ENCODE data around the gene KLF13.
"Not testable (repeated sequence)": the region's sequence is repeated elsewhere in the genome, so short reads cannot be mapped to it uniquely, and the experiment has no call there.

Gene KLF13

DNA sequence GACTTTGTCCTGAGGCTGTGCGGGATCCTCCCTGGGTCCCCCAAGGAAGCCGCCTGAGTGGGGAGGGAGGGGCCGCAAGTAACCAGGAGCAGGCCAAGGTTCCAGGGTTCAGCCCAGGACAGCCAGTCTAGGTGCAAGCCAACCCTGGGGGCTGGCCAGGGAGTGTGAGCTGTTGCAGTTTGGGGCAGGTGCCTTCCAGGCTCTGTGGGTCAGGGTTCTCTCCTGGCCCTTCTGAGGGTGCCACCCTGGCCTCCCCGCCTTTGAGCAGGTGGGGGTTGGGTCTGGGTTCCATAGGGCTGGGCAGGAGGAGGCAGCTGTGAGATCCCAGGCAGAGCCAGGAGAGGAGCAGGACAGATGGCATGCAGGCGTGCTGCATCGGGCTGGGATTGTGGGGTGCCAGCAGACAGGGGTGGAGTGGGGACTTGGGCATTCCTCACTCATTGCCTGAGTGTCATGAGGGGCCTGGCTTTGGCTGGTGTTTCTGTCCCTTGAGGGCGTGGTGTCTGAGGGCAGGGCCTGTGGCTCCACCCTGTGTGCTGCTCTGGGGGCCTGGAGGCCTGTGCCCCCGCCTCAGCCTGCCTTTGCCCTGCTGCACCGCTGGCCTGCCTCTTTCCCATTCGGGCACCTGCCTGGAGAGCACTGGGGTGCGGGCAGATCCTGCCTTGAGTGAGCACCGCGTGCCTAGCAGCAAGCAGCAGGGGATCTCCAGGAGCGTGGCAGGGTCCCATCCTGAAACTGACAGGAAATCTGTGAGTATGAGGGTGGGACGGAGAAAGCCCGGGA lies 18.4 kb downstream of the KLF13 start:
- no peak for DNase-seq (ENCODE audit: low read depth in 2 of 2, low spot score in 1 of 2)

DNA sequence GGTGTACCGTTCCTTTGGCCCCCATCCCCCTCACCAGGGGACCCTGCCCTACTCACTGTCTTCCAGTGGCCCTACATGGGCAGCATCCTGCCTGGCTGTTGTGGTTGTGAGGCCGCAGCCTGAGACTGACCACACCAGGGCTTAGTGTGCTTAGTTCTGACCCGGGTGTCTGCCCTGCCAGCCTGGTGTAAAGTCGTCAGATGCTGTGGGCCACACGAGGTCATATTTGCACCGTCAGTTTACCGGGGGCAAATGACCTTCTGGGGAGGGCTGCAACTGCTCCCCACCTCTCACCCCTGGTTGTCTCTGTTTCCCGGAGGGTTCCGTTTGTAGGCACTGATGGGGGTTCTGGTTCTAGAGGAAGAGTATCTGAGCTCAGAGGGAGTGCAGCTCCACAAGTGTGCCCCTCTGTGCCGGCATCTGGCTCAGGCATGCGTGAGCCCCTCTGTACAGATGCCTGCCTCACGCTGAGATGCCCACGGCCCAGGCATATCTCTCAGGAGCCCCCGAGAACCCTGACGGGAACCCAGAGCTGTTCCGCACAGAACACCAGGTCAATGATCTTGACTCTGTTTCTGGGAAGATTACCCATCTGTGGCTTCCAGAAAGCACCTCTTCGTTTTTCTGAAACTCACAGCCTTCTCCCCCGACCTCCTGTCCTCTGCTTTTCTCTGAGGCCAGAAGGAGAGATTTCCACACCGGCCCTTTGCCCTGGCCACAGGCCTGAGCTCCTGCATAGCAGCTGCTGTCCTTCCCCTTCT lies 19.2 kb downstream of the KLF13 start:
- DNase-seq (ENCODE audit: low read depth in 2 of 2, low spot score in 1 of 2) = no peak

DNA sequence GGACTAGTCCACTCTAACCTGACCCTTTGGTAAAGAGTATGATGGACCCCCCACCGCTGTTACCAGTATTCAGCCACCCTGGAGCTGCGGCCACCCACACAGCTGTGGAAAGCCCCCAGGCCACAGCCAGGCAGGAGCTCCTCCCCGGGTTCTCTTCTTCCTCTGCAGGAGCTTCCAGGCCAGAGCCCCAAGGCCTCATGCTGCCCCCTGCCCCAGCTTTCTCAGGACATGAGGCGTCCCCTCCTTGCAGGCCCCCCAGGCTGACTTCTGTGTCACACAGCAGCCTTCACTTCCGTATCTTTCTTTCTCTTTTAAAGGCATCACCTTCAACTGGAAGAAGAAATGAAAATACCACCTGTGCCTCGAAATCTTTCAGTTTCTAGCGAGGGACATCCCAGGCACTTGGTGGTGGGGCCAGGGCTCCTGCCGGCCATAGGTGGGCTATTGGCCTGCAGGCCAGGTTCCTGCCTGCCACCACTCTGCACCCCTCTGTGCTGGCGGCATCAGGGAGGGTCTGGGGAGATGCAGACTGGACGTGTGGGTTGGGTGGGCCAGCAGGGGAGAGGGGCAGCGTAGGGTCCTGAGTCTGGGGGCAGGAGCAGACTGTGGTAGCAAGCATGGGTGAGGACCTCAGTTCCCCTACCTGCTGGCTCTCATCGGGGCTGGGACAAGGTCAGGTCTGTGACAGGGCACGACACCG lies 19.9 kb downstream of the KLF13 start:
- no peak for DNase-seq (ENCODE audit: low read depth in 2 of 2, low spot score in 1 of 2)

DNA sequence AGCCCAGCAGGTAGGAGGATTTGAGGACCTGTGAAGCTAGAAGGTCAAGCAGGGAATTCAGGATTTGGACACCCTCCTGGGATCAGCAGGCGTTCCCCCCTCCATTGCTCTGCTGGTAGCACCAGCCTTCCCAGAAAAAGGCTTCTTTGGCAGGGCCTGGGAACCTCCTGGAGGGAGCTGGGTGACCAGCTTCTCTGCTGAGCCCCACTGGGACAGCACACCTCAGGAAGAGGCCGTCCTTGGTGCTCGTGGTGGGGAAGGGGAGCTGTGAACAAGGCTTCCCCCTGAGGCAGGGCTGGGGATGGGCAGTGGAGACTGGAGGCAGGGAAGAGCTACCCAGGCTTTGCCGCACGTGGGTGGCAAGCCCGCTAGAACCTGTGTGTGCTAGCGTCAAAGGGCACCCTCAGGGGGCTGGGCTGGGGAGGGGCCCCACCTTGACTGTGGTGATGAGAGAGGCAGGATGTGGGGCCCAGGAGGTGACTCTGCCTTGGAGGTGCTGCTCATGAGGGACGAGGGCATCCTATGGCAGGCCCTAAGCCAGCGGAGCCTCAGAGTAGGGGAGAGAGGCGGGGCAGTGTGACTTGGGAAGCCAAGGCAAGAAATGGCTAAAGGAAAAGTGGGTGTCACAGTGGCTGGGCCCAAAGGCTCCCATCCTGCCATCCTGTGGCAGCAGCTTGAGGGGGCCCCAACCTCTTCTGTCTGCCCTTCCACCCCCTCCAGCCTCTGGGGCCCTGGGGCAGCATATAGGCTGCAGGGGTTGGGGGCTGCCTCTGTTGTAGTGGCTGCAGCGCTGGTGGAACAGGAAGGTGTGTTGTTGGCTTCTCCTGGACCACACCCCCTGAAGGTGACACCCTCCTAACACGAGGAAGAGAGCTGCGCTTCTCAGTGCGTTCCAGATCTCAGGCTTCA lies 20.7 kb downstream of the KLF13 start:
- peak in 1 of 2 donors; percentile 58 for DNase-seq (ENCODE audit: low read depth in 2 of 2, low spot score in 1 of 2)

DNA sequence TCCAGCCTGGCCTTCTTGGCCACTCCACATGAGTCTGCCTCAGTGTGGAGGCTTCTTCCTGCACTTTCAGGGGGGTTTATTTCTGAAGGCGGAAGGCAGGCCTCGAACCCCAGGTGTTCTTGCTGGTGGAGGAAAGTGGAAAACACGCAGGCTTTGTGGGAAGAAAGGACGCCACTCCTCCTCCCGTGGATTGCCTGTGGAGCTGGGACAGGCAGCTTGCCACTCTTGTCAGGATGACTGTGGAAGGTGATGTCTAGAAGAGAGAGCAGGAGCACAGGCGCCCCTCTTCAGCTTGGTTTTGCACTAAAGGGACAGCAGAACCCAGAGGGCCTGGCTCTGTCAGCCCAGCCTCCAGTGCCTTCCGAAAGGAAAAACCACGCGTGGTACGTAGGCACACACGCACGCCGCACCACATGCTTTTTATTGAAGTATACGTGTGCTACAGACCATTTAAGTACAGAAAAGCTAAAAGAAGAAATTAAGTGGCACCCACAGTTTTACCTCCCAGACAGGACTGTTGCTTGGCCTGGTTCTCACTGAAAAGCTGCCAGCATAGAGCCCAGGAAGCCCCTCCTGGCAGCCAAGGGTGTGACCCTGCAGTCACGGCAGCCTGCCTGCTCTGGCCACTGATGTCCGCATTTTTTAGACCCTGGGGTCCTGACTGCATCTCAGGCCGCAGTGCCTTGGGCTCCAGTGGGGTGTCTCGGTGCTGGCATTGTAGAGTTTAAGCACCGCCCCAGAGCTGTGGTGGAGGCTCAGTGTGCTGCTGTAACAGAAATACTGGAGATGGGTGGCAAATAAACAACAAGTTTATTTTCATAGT lies 21.6 kb downstream of the KLF13 start:
- no peak for DNase-seq (ENCODE audit: low read depth in 2 of 2, low spot score in 1 of 2)

DNA sequence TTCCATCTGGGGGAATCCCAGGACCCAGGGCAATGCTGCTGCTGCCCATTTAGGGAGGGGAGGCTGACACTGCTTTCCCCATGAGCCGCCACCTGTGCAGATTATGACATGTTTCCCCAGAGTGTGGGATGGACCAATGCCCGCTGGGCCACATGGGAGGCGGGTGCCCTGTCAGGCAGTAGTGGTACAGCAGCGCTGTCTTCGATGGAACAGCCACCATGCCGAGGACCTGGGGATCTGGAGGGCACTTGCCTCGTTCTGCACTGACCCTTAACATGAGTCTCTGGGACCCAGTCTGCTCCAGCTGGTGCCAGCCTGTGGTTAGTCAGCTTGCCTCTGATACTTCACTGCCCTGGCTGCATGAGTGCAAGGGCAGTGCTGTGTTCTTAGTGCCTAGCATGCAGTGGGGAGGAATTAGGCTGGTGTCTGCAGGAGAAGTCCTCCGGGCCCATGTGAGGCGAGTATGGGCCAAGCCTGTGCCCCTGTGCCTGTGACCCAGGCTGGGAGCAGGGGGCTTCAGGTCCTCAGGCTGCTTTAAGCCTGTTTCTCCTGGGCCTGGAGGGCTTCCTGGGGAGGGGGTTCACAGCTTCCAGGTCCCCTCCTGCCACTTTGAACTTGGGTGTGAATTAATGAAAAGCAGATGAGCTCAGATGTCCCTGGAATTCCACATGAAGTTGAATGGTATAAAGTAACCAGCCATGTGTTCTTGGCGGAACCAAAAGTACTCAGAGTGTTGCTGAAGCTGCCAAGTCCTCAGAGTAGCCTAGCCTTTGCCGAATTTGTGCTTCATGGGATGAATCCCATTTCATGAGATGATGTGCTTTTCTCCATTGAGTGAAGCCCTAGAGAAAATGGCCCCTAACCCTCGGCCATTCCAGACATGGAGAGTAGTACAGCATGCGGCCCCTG lies 22.9 kb downstream of the KLF13 start:
- DNase-seq (ENCODE audit: low read depth in 2 of 2, low spot score in 1 of 2) = no peak

DNA sequence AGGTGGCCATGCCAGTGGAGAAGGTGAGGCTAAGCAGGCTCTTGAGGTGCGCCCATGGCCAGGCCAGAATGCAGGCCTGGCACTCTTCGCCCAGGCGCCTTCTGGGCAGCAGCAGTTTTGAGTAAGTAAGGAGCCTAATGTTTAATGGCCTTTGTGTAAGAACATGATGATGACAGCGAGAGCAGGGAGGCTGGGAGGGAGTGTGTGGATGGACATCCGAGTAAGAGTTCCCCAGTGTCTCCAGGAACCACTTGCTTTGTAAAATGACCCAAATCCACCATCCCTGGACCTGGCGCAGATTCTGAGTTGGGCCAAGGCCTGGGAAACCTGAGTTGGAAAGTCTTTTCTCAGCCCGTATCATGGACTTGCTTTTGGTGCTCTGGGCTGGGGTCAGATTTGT lies 24.1 kb downstream of the KLF13 start:
- no peak for DNase-seq (ENCODE audit: low read depth in 2 of 2, low spot score in 1 of 2)

DNA sequence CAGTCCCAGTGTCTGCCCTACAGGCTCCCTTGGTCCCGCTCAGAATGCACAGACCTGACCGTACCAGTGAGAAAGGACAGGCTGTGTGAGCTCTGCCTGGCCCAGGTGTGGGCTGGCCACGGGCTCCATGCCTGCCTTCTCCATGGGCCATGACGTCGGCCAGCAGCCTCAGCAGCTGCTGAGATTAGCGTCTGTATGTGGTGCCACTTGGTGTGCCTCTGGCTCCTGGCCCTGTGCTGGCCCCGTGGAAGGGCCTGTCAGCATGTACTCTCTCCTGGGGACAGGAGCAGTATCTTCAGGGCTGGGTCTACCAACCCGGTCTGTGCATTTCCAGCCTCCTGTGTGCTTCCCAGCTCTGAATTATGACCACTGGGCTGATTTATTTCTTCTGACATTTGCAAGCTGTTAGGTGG lies 25.7 kb downstream of the KLF13 start:
- no peak for DNase-seq (ENCODE audit: low read depth in 2 of 2, low spot score in 1 of 2)

DNA sequence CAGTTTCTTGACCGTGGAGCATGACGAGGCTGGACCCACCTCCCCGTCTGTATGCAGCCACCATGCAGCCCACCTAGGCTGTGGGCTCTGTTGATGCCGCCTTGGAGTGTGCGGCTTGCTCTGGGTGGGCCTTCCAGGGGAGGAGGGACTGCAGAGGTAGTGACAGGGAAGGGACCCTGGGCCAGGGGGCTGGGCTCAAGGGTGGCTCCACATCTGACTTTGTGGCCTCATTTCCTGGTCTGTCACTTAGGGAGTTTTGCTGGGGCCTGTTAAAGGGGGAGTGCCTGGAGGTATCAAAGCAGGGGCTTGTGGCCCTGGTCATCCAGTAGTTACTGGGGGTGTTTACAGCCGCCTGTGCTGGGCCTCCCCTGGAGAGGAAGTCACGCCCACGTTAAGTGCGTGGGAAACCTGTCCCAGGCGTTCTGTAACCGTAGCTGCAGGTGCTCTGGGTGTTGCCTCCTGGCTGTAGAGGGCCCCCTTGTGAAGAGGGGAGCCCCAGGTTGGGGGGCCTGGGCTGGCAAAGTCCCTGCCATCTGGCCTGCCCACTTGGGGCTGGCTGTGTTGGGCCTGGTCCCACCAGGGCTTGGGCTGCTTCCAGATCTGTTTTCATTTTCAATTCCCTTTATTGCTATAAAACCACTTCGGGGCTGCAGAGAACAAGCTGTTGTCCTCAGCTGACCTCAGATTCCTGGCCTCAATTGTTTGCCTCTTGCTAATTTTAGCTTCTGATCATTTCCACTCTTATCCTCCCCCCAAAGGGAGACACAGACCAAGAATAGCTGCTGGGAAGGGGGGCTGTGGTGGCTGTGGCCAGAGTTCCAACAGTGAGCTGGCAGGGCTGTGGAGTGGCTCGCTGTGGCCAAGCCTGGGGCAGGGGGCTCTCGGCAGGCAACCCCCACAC lies 26.5 kb downstream of the KLF13 start:
- DNase-seq (ENCODE audit: low read depth in 2 of 2, low spot score in 1 of 2) = no peak

DNA sequence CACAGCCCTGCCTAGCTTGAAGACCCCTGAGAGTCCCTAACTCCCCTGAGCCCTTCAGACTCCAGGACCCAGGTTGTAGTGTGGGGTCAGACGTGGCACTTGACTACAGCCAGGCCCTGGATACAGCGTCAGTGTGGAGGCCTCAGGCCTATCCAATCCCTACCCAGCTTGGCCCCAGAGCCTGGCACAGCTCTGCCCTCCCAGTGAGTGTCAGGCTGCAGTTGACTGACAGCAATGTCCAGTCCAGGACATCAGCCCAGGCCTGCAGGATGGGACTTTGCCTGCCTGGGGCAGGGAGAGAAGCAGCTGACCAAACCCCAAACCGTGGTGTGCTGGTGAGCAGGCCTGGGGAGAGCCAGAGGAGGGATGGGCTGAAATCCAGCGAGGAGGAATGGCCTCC lies 27.3 kb downstream of the KLF13 start:
- DNase-seq (ENCODE audit: low read depth in 2 of 2, low spot score in 1 of 2) = no peak

DNA sequence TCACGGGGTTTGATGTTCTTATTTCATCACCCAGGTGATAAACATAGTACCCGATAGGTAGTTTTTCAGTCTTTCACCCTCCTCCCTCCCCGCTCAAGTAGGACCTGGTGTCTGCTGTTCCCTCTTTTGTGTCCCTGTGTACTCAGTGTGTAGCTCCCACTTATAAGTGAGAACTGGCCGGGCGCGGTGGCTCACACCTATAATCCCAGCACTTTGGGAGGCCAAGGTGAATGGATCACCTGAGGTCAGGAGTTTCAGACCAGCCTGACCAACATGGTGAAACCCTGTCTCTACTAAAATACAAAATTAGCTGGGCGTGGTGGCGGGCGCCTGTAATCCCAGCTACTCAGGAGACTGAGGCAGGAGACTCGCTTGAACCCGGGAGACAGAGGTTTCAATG lies 29.5 kb downstream of the KLF13 start:
- not testable (repeated sequence) for DNase-seq (ENCODE audit: low read depth in 2 of 2, low spot score in 1 of 2)

DNA sequence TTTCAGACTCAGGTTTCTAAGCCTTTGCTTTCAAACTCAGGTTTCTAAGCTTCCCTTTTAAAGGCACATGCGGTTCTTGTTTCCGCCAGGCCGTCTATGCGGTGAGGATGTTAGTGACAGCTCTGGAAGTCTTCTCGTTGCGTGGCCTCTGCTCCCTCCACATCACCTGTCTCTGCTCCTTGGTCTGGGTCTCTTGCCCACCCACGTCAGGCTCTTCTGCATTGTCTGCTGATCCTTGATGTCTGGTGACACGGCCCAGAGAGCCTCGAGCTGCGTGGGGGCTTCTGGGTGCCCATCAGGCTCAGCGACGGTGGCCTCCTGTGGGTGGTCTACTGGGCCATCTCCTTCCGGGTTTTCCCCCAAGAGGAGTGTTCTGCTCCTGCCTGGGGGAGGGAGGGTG lies 30.5 kb downstream of the KLF13 start:
- DNase-seq (ENCODE audit: low read depth in 2 of 2, low spot score in 1 of 2) = no peak

DNA sequence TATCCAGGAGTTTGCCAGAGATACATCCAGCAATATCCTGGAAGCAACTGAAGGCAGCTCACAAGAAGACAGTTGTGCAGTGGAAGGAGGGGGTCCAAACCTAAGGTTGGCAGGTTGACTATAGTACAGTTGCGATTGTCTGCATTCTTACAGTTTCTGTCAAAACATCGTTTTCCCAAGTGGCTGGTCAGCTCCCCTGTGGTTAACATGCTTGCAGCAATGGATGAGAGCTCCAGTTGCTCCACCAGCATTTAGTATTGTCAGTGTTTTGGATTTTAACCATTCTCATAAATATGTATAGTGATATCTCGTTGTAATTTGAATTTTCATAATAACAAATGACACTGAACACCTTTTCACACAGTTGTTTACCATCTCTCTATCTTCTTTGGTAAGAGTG lies 31.5 kb downstream of the KLF13 start:
- DNase-seq (ENCODE audit: low read depth in 2 of 2, low spot score in 1 of 2) = no peak

DNA sequence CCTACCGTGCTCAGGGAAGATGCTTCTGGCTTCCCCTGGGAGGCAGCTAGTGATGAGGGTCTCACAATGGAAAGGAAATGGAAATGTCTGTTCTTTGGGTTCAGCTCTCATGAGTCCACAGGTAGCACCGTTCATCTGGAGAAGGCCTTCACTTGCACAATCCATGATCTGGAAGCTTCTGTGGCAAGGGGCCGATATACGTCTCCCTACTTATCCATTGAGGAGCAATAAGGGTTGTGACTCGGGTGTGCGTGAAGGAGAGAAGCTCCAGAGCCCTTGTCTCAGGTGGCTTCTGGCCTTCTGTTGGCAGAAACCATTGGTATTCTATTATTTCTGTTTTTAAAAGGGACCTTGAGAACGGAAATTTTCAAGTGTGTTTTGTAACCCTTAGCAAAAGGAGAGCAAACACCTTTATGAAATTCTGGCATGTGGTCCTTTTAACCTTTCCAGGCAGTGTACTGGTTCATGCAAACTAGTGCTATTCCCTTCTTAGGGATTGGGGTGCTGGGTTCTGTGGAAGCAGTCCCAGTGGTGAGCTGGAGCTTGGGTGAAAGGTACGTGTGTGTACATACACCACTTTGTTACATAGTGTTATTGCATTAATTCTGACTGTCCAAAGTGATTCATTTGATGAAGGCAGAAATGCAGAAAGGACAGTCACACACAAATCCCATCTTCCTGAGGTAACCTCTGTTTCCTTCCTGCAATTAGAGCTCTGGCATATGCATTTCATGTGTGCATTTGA lies 32.5 kb downstream of the KLF13 start:
- DNase-seq (ENCODE audit: low read depth in 2 of 2, low spot score in 1 of 2) = no peak

DNA sequence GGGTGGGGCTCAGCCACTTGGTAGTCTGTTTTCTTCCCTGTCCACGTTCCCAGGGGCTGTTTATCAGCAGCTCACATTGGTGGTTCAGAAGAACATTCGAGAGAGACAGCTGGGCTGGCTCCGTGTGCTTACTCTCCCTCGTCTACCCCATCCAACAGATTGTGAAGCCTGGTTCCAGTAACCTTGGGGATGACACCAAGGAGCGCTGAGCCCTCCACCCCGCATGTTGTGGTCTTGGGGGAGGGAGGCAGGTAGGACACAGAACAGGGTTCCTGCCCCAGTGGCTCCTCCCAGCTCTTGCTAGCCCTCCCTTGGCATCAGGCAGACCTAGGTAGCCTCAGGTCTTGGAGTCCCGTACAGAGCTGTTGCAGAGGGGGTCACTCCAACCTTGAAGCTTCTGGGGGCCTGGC lies 33.1 kb downstream of the KLF13 start:
- DNase-seq (ENCODE audit: low read depth in 2 of 2, low spot score in 1 of 2) = no peak

DNA sequence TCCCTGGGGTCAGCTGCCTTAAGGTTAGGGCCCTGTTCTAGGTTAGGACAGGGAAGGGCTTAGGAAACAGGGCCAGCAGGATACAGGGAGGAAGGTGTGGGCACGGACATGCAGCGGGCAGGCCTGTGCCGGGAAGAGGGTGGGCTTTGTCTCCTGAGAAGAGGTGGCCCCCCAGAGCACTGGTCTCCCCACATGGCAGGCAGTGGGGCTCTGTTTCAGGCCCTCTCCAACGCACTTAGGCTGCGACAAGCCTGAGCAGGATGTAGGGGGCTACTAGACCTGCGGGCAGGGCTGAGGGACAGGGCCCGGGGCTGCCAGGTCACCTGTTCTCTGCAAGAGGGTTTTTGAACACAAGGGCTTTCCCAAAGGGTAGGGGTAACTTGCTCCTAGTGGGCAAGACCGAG lies 33.5 kb downstream of the KLF13 start:
- no peak for DNase-seq (ENCODE audit: low read depth in 2 of 2, low spot score in 1 of 2)

Measured in stimulated activated CD8-positive, alpha-beta memory T cell treated with anti-CD3 and anti-CD28 coated beads, Interleukin-4, amount 100 ng/mL, for 1 hour (primary cell).